HepG2 (cell line): ENCODE data around the gene GAPDH. TPM values are rescaled to one million over a fixed set of nuclear protein-coding genes. Genes with fewer than 3 reads are reported as not detected.
A peak's percentile ranks its signal among the peaks of the same experiment; 100 is the strongest.

Experiments
- CEBPG ChIP-seq: IDR thresholded peaks from 2 replicates; pipeline ENCODE4 v1.6.1; 2016
- DZIP1 ChIP-seq: sonication (generic); formaldehyde crosslinking; IDR thresholded peaks from 2 replicates; pipeline ENCODE4 v1.5.0; 2020; ENCODE audit warnings: mild to moderate bottlenecking, missing genetic modification reagents
- FOXO1 ChIP-seq: sonication (generic); formaldehyde crosslinking; IDR thresholded peaks from 2 replicates; pipeline ENCODE4 v1.4.0; 2020; ENCODE audit warnings: missing genetic modification reagents
- HNRNPL ChIP-seq: fragments of 200-400 bp; formaldehyde crosslinking; IDR thresholded peaks from 2 replicates; pipeline ENCODE4 v1.6.1; 2017; ENCODE audit warnings: mild to moderate bottlenecking, low read depth, low read length
- KAT8 ChIP-seq: IDR thresholded peaks from 2 replicates; pipeline ENCODE4 v1.6.1; 2016; ENCODE audit warnings: missing genetic modification reagents, missing compliant biosample characterization
- KLF15 ChIP-seq: sonication (generic); formaldehyde crosslinking; IDR thresholded peaks from 2 replicates; pipeline ENCODE4 v1.8.1; 2023; ENCODE audit warnings: borderline replicate concordance, mild to moderate bottlenecking, inconsistent platforms, missing genetic modification reagents, mixed read lengths
- LCORL ChIP-seq, 2 experiments: fragments of 450-650 bp in 1 of 2; sonication (generic) in 1 of 2; formaldehyde crosslinking in 1 of 2; IDR thresholded peaks; 2 replicates each; pipeline versions ENCODE4 v1.5.0 to v1.6.1; 2017 to 2020; ENCODE audit warnings: antibody characterized with exemption in 1 of 2, missing genetic modification reagents in 1 of 2
- MLX ChIP-seq: IDR thresholded peaks from 2 replicates; pipeline ENCODE4 v1.6.1; 2016
- PCBP1 ChIP-seq: fragments of 200-400 bp; formaldehyde crosslinking; IDR thresholded peaks from 2 replicates; pipeline ENCODE4 v1.6.1; 2017; ENCODE audit warnings: mild to moderate bottlenecking, low read depth, low read length, borderline replicate concordance
- RFXANK ChIP-seq: IDR thresholded peaks from 2 replicates; pipeline ENCODE4 v1.6.1; 2016
- SALL1 ChIP-seq: sonication (generic); formaldehyde crosslinking; IDR thresholded peaks from 2 replicates; pipeline ENCODE4 v1.8.0; 2022; ENCODE audit warnings: mild to moderate bottlenecking, missing genetic modification reagents
- SYNCRIP ChIP-seq: fragments of 200-400 bp; formaldehyde crosslinking; IDR thresholded peaks from 2 replicates; pipeline ENCODE4 v1.6.1; 2018; ENCODE audit warnings: mild to moderate bottlenecking, low read depth, low read length; ENCODE audit not compliant: insufficient read depth
- TFE3 ChIP-seq: IDR thresholded peaks from 2 replicates; pipeline ENCODE4 v1.6.1; 2016
- THRA ChIP-seq: sonication (generic); formaldehyde crosslinking; IDR thresholded peaks from 2 replicates; pipeline ENCODE4 v1.4.0; 2020; ENCODE audit warnings: missing genetic modification reagents, borderline replicate concordance
- YEATS2 ChIP-seq: sonication (generic); formaldehyde crosslinking; IDR thresholded peaks from 2 replicates; pipeline ENCODE4 v1.4.0; 2020; ENCODE audit warnings: missing genetic modification reagents, borderline replicate concordance
- ZBTB7B ChIP-seq: sonication (generic); formaldehyde crosslinking; IDR thresholded peaks from 2 replicates; pipeline ENCODE4 v1.4.0; 2020; ENCODE audit warnings: missing genetic modification reagents
- ZFP82 ChIP-seq: sonication (generic); formaldehyde crosslinking; IDR thresholded peaks from 2 replicates; pipeline ENCODE4 v1.5.1; 2020; ENCODE audit warnings: mild to moderate bottlenecking, missing genetic modification reagents, borderline replicate concordance
- ZNF253 ChIP-seq: sonication (generic); formaldehyde crosslinking; IDR thresholded peaks from 2 replicates; pipeline ENCODE4 v1.8.0; 2022; ENCODE audit warnings: mild to moderate bottlenecking, missing genetic modification reagents, borderline replicate concordance
- ZNF337 ChIP-seq: sonication (generic); formaldehyde crosslinking; IDR thresholded peaks from 2 replicates; pipeline ENCODE4 v1.5.1; 2020; ENCODE audit warnings: missing genetic modification reagents, low read depth, mild to moderate bottlenecking, borderline replicate concordance
- ZNF512 ChIP-seq: sonication (generic); formaldehyde crosslinking; IDR thresholded peaks from 2 replicates; pipeline ENCODE4 v1.4.0; 2020; ENCODE audit warnings: mild to moderate bottlenecking, missing genetic modification reagents
- ZNF839 ChIP-seq: sonication (generic); formaldehyde crosslinking; IDR thresholded peaks from 2 replicates; pipeline ENCODE4 v1.4.0; 2020; ENCODE audit warnings: missing genetic modification reagents, mild to moderate bottlenecking, borderline replicate concordance
- polyA plus RNA-seq, 8 experiments: library from polyadenylated mRNA; depleted of rRNA in 3 of 8; stranded (reverse) in 7 of 8; unstranded in 1 of 8; fragments of >200 nt; fragmentation: Illumina TruSeq in 4 of 8; extraction: Trizol in 4 of 8; gene quantifications; 2 replicates each; pipeline versions ENCODE4 v1.2.1 to v1.2.3, GENCODE V29; 2011 to 2016; ENCODE audit warnings: low read depth in 4 of 8, missing spikeins in 1 of 8, mixed read lengths in 1 of 8; ENCODE audit not compliant: insufficient read depth in 1 of 8
- total RNA-seq, 5 experiments: library from RNA; depleted of rRNA; stranded (reverse); fragments of >200 nt; fragmentation: Illumina TruSeq; extraction: Trizol; gene quantifications; 2 replicates each; pipeline ENCODE4 v1.2.3, GENCODE V29; 2016; ENCODE audit warnings: low read depth in 1 of 5

Gene GAPDH
- total and polyA plus RNA-seq, 2 of the 13 experiments (the other 11 are each of a cell fraction or from before 2014, with no cell fraction given) = 3,038 to 12,722 TPM

- TF ChIP-seq LCORL (IDR thresholded peaks at IDR 0.05) (no peak), LCORL (CRISPR knock-in tag; IDR thresholded peaks at IDR 0.05) (peak; percentile 77), TFE3 (CRISPR knock-in tag) (peak; percentile 66), PCBP1 (no peak; the same call in 1 of the 2 replicates), RFXANK (CRISPR knock-in tag) (no peak), FOXO1 (CRISPR knock-in tag) (no peak; the same call in 1 of the 2 replicates), ZNF839 (CRISPR knock-in tag) (peak; percentile 67; the same call in 1 of the 2 replicates), ZBTB7B (CRISPR knock-in tag) (0 out of 2 replicates have a peak, but pooled peaks have one; percentile 16), MLX (peak; percentile 99), SALL1 (peak; percentile 62), ZNF337 (CRISPR knock-in tag) (no peak; the same call in 1 of the 2 replicates), HNRNPL (no peak), CEBPG (no peak), KLF15 (CRISPR knock-in tag) (peak; percentile 51; the same call in 1 of the 2 replicates), THRA (CRISPR knock-in tag) (0 out of 2 replicates have a peak, but pooled peaks have one; percentile 12), ZFP82 (CRISPR knock-in tag) (peak; percentile 91), YEATS2 (peak; percentile 51; the same call in 1 of the 2 replicates), ZNF512 (no peak), DZIP1 (CRISPR knock-in tag) (no peak), KAT8 (peak; percentile 52), SYNCRIP (no peak), ZNF253 (CRISPR knock-in tag) (no peak)
Observed at GRCh38 chr12:6533923-6534694, at the start of gene GAPDH (continued).
